ENCODE results near the gene TIMM17B. TPM values are rescaled to one million over a fixed set of nuclear protein-coding genes. Genes with fewer than 3 reads are reported as not detected.

The TIMM17B gene
- total RNA-seq, 4 donors from 2014 or later: 14.3 to 27.3 (median 22.9) TPM

- no peak for TF ChIP-seq CTCF (IDR thresholded peaks at IDR 0.05; ENCODE audit: low read depth)
Observed at GRCh38 chrX:48937054-48937907, 39.7 kb upstream of the TIMM17B start.

- TF ChIP-seq CTCF (IDR thresholded peaks at IDR 0.05; ENCODE audit: low read depth): no peak
Observed at GRCh38 chrX:48936429-48937053, 39.0 kb upstream of the TIMM17B start.

- TF ChIP-seq CTCF (IDR thresholded peaks at IDR 0.05; ENCODE audit: low read depth): no peak
Observed at GRCh38 chrX:48935301-48935670, 37.7 kb upstream of the TIMM17B start.

- TF ChIP-seq CTCF (IDR thresholded peaks at IDR 0.05; ENCODE audit: low read depth): no peak
Observed at GRCh38 chrX:48934581-48935300, 37.2 kb upstream of the TIMM17B start.

- no peak for TF ChIP-seq CTCF (IDR thresholded peaks at IDR 0.05; ENCODE audit: low read depth)
Observed at GRCh38 chrX:48933757-48934156, 36.2 kb upstream of the TIMM17B start.

- no peak for TF ChIP-seq CTCF (IDR thresholded peaks at IDR 0.05; ENCODE audit: low read depth)
Observed at GRCh38 chrX:48927736-48928382, 30.3 kb upstream of the TIMM17B start.

All from subcutaneous adipose tissue (tissue), 4 donors.